ENCODE measurements around the gene ADAMTSL4.
"Not testable (repeated sequence)": the region's sequence is repeated elsewhere in the genome, so short reads cannot be mapped to it uniquely, and the experiment has no call there.

The ADAMTSL4 gene

GRCh38 chr1:150596095-150596892 is 47.1 kb downstream of the ADAMTSL4 start:
- no peak for DNase-seq

GRCh38 chr1:150596976-150597375 is 47.8 kb downstream of the ADAMTSL4 start:
- DNase-seq, result no peak

GRCh38 chr1:150598346-150598745 is 49.1 kb downstream of the ADAMTSL4 start:
- DNase-seq, result not testable (repeated sequence)

DNA sequence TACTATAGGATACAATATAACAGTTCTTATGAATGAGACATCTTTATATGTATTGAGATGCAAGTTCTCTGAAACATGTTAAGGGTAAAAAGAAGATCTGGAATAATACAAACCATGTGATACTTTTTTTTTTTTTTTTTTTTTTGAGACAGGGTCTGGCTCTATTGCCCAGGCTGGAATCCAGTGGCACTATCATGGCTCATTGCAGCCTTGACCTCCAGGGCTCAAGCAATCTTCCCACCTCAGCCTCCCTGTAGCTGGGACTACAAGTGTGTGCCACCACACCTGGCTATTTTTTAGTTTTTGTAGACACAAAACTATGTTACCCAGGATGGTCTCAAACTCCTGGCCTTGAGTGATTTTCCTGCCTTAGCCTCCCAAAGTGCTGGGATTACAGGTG is 52.3 kb downstream of the ADAMTSL4 start:
- DNase-seq, result no peak

DNA sequence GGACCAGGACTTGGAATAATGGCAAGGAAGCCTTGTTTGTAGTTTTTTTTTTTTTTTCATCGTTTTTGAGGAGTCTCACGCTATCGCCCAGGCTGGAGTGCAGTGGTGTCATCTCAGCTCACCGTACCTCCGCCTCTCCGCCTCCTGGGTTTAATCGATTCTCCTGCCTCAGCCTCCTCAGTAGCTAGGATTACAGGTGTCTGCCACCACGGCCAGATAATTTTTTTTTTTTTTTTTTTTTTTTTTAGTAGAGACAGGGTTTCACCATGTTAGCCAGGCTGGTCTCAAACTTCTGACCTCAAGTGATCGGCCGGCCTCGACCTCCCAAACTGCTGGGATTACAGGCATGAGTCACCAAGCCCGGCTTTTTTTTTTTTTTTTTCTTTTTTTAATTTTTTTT is 53.2 kb downstream of the ADAMTSL4 start:
- not testable (repeated sequence) for DNase-seq

- DNase-seq, result no peak
Observed at GRCh38 chr1:150603711-150604110, 54.5 kb downstream of the ADAMTSL4 start.

- no peak for DNase-seq
Observed at GRCh38 chr1:150604226-150604588, 55.0 kb downstream of the ADAMTSL4 start.

- not testable (repeated sequence) for DNase-seq
Observed at GRCh38 chr1:150605451-150605731, 56.2 kb downstream of the ADAMTSL4 start.

- DNase-seq, result no peak
Observed at GRCh38 chr1:150606463-150607142, 57.4 kb downstream of the ADAMTSL4 start.

DNA sequence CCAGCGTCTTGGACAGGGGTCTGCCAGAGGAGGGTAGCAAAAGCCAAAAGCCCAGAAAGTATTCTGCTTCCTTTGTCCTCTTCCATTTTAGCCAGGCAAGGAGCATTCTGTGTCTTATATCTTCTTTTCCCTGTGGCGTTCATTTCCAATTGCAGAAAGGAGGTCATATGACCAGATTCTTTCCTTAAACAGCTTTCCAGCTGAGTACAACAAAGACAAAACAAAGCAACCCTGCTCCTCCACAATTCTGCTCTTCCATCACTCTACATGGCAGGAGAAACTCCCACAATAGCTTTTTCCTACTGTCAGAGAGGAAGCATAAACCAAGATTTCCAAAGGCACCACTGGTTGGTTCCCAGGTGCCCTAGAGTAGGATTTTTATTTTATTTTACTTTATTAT is 60.5 kb downstream of the ADAMTSL4 start:
- no peak for DNase-seq

Measured in CD4-positive, alpha-beta T cell treated with Interleukin-4 for 1 hour (primary cell).